ENCODE data around the gene ATP12A. TPM values are rescaled to one million over a fixed set of nuclear protein-coding genes. Genes with fewer than 3 reads are reported as not detected.

ATP12A gene
- total RNA-seq, 1 donor from 2014 or later = not detected

DNA sequence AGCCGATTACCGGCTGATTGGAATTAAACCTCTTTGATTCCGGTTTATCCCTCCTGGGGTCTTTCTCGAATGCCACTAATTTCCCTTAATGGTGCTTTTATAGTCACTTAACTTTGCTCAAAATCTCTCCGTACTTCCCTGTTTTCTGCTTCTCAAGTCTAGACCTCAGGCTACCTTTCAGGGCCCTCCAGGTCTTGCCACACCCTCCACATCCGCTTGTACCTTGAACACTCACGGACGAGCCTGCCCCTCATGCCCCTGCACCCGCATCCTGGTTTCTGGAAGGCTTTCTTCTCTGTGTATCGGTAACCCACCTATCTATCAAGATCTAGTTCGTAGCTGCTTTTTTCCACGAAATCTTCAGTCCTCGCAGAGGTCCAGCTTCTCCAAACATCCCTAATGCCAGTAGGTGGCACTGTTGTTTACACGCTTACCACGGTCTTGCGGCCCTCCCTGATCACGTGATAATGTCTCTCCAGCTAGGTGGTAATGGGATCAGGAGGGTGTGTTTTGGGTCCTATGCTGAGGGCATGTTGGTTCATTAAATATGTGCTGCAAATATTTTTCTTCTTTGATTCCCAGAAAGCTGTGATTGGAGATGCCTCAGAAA is 13.8 kb downstream of the ATP12A start:
- DNase-seq (ENCODE audit: extremely low spot score in 2 of 2) = no peak
- no peaks in the 10 kb centered on the region for H3K4me1 ChIP-seq
- intact Hi-C loops (cut with DNase I) = no loop called here

GRCh38 chr13:24694907-24695306 is 14.7 kb downstream of the ATP12A start:
- no peak for DNase-seq (ENCODE audit: extremely low spot score in 2 of 2)
- Histone ChIP-seq H3K27me3 (no peaks in the 10 kb centered on the region), H3K4me3 (no peak overlapping the region), H3K4me1 (no peaks in the 10 kb centered on the region), H3K36me3 (no peaks in the 10 kb centered on the region), H3K27ac (no peak overlapping the region), H3K9me3 (no peaks in the 10 kb centered on the region)
- intact Hi-C loops (cut with DNase I) = no loop called here
- TF ChIP-seq POLR2A (IDR thresholded peaks at IDR 0.05) = no peak
- TF ChIP-seq CTCF (IDR thresholded peaks at IDR 0.05) = no peak
- no peak for TF ChIP-seq POLR2AphosphoS5 (IDR thresholded peaks at IDR 0.05; ENCODE audit: insufficient read depth in 1 of 2, low read depth in 1 of 2)

More for the DNA sequence above, 13.8 kb downstream of the ATP12A start:
- Histone ChIP-seq H3K9me3 (no peaks in the 10 kb centered on the region), H3K27ac (no peak overlapping the region), H3K36me3 (no peaks in the 10 kb centered on the region), H3K4me3 (no peak overlapping the region), H3K27me3 (no peaks in the 10 kb centered on the region)
- TF ChIP-seq POLR2A (IDR thresholded peaks at IDR 0.05) = no peak
- peak in 2 of 3 experiments; percentile 8 to 31 for TF ChIP-seq CTCF (IDR thresholded peaks at IDR 0.05)
- no peak for TF ChIP-seq POLR2AphosphoS5 (IDR thresholded peaks at IDR 0.05; ENCODE audit: insufficient read depth in 1 of 2, low read depth in 1 of 2)

DNA sequence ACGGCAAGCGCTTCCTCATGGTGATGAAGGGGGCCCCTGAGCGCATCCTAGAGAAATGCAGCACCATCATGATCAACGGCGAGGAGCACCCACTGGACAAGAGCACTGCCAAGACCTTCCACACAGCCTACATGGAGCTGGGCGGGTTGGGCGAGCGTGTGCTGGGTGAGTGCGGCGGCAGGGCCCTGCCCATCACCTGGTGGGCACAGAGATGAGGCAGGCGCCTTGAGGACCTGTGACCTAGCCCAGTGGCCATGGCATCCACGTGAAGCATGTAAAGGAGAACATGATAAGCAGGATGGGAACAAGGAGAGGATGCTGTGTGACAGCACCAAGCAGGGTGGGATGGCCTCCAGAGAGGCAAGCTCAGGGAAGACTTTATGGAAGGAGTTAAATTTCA is 18.5 kb downstream of the ATP12A start:
- no peak overlapping the region for H3K27ac ChIP-seq
- intact Hi-C loops (cut with DNase I) = no loop called here
- TF ChIP-seq CTCF (IDR thresholded peaks at IDR 0.05) (no peak), POLR2A (IDR thresholded peaks at IDR 0.05) (no peak), POLR2AphosphoS5 (IDR thresholded peaks at IDR 0.05; ENCODE audit: insufficient read depth in 1 of 2, low read depth in 1 of 2) (no peak)

DNA sequence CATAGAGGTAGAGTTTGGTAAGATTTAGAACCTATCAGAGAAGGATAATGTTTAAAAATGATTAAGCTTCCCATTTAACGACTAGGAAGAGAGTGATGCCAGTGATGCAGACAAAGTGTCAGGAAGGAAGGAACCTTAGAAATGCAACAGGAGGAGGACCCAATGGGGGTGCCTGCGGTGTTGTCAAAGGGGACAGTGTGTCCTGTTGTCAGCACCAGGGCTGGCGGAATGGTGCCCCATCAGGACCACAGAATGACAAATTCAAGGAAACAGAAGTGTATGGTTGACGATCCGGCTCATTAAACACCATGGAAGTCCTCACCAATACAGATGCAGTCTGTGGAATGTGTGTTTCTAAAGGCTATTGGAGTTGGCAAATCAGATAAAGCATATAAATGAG is 19.3 kb downstream of the ATP12A start:
- Histone ChIP-seq H3K9me3 (no peaks in the 10 kb centered on the region), H3K27ac (no peak overlapping the region), H3K27me3 (no peaks in the 10 kb centered on the region), H3K4me3 (no peak overlapping the region), H3K4me1 (no peaks in the 10 kb centered on the region), H3K36me3 (no peaks in the 10 kb centered on the region)
- no peak for TF ChIP-seq POLR2AphosphoS5 (IDR thresholded peaks at IDR 0.05; ENCODE audit: insufficient read depth in 1 of 2, low read depth in 1 of 2)
- TF ChIP-seq CTCF (IDR thresholded peaks at IDR 0.05) = no peak
- no peak for TF ChIP-seq POLR2A (IDR thresholded peaks at IDR 0.05)
- DNase-seq (ENCODE audit: extremely low spot score in 2 of 2) = no peak
- intact Hi-C loops (cut with DNase I) = no loop called here

More for the DNA sequence above, 18.5 kb downstream of the ATP12A start:
- Histone ChIP-seq H3K27me3 (no peaks in the 10 kb centered on the region), H3K36me3 (no peaks in the 10 kb centered on the region), H3K4me1 (no peaks in the 10 kb centered on the region), H3K9me3 (no peaks in the 10 kb centered on the region), H3K4me3 (no peak overlapping the region)
- no peak for DNase-seq (ENCODE audit: extremely low spot score in 2 of 2)

DNA sequence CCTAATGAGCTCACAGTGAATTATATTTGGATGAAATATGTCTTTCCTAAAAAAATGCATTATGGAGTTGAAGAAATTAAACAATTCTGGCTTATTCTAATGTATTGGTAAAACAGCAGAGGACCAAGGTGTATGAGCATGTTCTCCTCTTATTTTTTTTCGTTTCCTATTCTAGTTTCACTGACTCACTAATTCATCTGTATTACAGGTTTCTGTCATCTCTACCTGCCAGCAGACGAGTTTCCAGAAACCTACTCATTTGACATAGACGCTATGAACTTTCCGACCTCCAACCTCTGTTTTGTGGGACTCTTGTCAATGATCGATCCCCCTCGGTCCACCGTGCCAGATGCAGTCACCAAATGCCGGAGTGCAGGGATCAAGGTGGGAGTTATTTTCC is 20.3 kb downstream of the ATP12A start:
- H3K4me3 ChIP-seq = no peak overlapping the region
- no peaks in the 10 kb centered on the region for H3K4me1 ChIP-seq
- no peaks in the 10 kb centered on the region for H3K27me3 ChIP-seq
- intact Hi-C loops (cut with DNase I) = no loop called here
- H3K9me3 ChIP-seq = no peaks in the 10 kb centered on the region
- TF ChIP-seq POLR2A (IDR thresholded peaks at IDR 0.05) (no peak), POLR2AphosphoS5 (IDR thresholded peaks at IDR 0.05; ENCODE audit: insufficient read depth in 1 of 2, low read depth in 1 of 2) (no peak), CTCF (IDR thresholded peaks at IDR 0.05) (no peak)
- DNase-seq (ENCODE audit: extremely low spot score in 2 of 2) = no peak
- no peak overlapping the region for H3K27ac ChIP-seq
- no peaks in the 10 kb centered on the region for H3K36me3 ChIP-seq

All from vagina (tissue), 2 donors.